ENCODE measurements around the gene PPY. TPM values are rescaled to one million over a fixed set of nuclear protein-coding genes. Genes with fewer than 3 reads are reported as not detected.

PPY gene
- total RNA-seq, 1 experiment from 2014 or later: not detected

GRCh38 chr17:43905400-43905984, 36.8 kb downstream of the PPY start:
- ChIA-PET POLR2A (no interaction called here), CTCF (interaction anchor here (1.5 kb wide), 1 partner anchor 33 kb away, joined by 7 read pairs; no protein-coding TSS in a partner anchor)
- Mint-ChIP-seq H3K4me3 (ENCODE audit: unreplicated experiment) (no peak overlapping the region), H3K36me3 (ENCODE audit: insufficient read depth, unreplicated experiment) (peaks cover 9% of the 10 kb centered on the region), H3K4me1 (ENCODE audit: low read depth, unreplicated experiment) (no peaks in the 10 kb centered on the region), H3K9me3 (ENCODE audit: unreplicated experiment) (no peaks in the 10 kb centered on the region), H3K27ac (ENCODE audit: unreplicated experiment) (no peak overlapping the region), H3K27me3 (ENCODE audit: insufficient read depth, unreplicated experiment) (peaks cover 19% of the 10 kb centered on the region)
- no peak for TF ChIP-seq CTCF (IDR thresholded peaks at IDR 0.05; ENCODE audit: insufficient read depth in 1 of 2, low read depth in 1 of 2, low read length in 1 of 2, severe bottlenecking in 1 of 2, unreplicated experiment in 1 of 2)
- Histone ChIP-seq H3K9me3 (no peaks in the 10 kb centered on the region), H3K4me1 (peaks cover 28% of the 10 kb centered on the region), H3K36me3 (ENCODE audit: control insufficient read depth, insufficient read depth, low read length) (no peaks in the 10 kb centered on the region), H3K27me3 (replicated peaks; ENCODE audit: control insufficient read depth, insufficient read depth, low read length) (no peaks in the 10 kb centered on the region), H3K4me3 (ENCODE audit: low read depth, low read length) (no peak overlapping the region)
- DNase-seq: no peak
- BruUV-seq (replicated peaks): no TSS peak
- intact Hi-C loops (cut with micrococcal nuclease; ENCODE audit: unreplicated experiment): loop anchor here (5.0 kb wide), 1 partner anchor 428 kb away; no protein-coding TSS in a partner anchor

GRCh38 chr17:43901861-43902589, 40.3 kb downstream of the PPY start:
- TF ChIP-seq CTCF (IDR thresholded peaks at IDR 0.05; ENCODE audit: insufficient read depth in 1 of 2, low read depth in 1 of 2, low read length in 1 of 2, severe bottlenecking in 1 of 2, unreplicated experiment in 1 of 2): no peak
- no peak for DNase-seq
- Mint-ChIP-seq H3K4me3 (ENCODE audit: unreplicated experiment) (peak overlapping the region; percentile 82), H3K36me3 (ENCODE audit: insufficient read depth, unreplicated experiment) (peaks cover 7% of the 10 kb centered on the region), H3K27ac (ENCODE audit: unreplicated experiment) (no peak overlapping the region), H3K27me3 (ENCODE audit: insufficient read depth, unreplicated experiment) (peaks cover 19% of the 10 kb centered on the region), H3K4me1 (ENCODE audit: low read depth, unreplicated experiment) (no peaks in the 10 kb centered on the region), H3K9me3 (ENCODE audit: unreplicated experiment) (no peaks in the 10 kb centered on the region)
- intact Hi-C loops (cut with micrococcal nuclease; ENCODE audit: unreplicated experiment): loop anchor here (2.0 kb wide), 1 partner anchor 23 kb away; no protein-coding TSS in a partner anchor
- Histone ChIP-seq H3K36me3 (ENCODE audit: control insufficient read depth, insufficient read depth, low read length) (no peaks in the 10 kb centered on the region), H3K4me1 (peaks cover 18% of the 10 kb centered on the region), H3K9me3 (no peaks in the 10 kb centered on the region), H3K4me3 (ENCODE audit: low read depth, low read length) (no peak overlapping the region), H3K27me3 (replicated peaks; ENCODE audit: control insufficient read depth, insufficient read depth, low read length) (no peaks in the 10 kb centered on the region)
- BruUV-seq (replicated peaks): no TSS peak
- CTCF ChIA-PET: interaction anchor here (0.6 kb wide), 1 partner anchor 43 kb away, joined by 3 read pairs; no protein-coding TSS in a partner anchor
- POLR2A ChIA-PET: no interaction called here

GRCh38 chr17:43900858-43901754, 41.2 kb downstream of the PPY start:
- H3K36me3 Mint-ChIP-seq (ENCODE audit: insufficient read depth, unreplicated experiment): peaks cover 7% of the 10 kb centered on the region
- H3K27ac Mint-ChIP-seq (ENCODE audit: unreplicated experiment): peak overlapping the region; percentile 28
- Histone ChIP-seq H3K27me3 (replicated peaks; ENCODE audit: control insufficient read depth, insufficient read depth, low read length) (no peaks in the 10 kb centered on the region), H3K4me1 (peaks cover 10% of the 10 kb centered on the region), H3K4me3 (ENCODE audit: low read depth, low read length) (peak overlapping the region; percentile 65), H3K36me3 (ENCODE audit: control insufficient read depth, insufficient read depth, low read length) (no peaks in the 10 kb centered on the region), H3K9me3 (no peaks in the 10 kb centered on the region)
- ChIA-PET POLR2A (no interaction called here), CTCF (interaction anchor here (1.0 kb wide), 1 partner anchor 207 kb away, joined by 3 read pairs; no protein-coding TSS in a partner anchor)
- H3K27me3 Mint-ChIP-seq (ENCODE audit: insufficient read depth, unreplicated experiment): peaks cover 13% of the 10 kb centered on the region
- no peaks in the 10 kb centered on the region for H3K4me1 Mint-ChIP-seq (ENCODE audit: low read depth, unreplicated experiment)
- H3K4me3 Mint-ChIP-seq (ENCODE audit: unreplicated experiment): peak overlapping the region; percentile 82
- no peak for DNase-seq
- no peaks in the 10 kb centered on the region for H3K9me3 Mint-ChIP-seq (ENCODE audit: unreplicated experiment)
- TF ChIP-seq CTCF (IDR thresholded peaks at IDR 0.05; ENCODE audit: insufficient read depth in 1 of 2, low read depth in 1 of 2, low read length in 1 of 2, severe bottlenecking in 1 of 2, unreplicated experiment in 1 of 2): no peak
- BruUV-seq (replicated peaks): no TSS peak
- intact Hi-C loops (cut with micrococcal nuclease; ENCODE audit: unreplicated experiment): loop anchor here (2.0 kb wide), 1 partner anchor 22 kb away; no protein-coding TSS in a partner anchor

All from Caco-2 (cell line).